Stimulated activated naive CD8-positive, alpha-beta T cell treated with anti-CD3 and anti-CD28 coated beads, Interleukin-15, amount 100 ng/mL, for 72 hours (primary cell): Measurements from ENCODE around the gene RPS27.

ENCODE experiments used
- ATAC-seq: fragments of 150-1000 bp; cut with Tn5 transposase; 2 replicates; pipeline ENCODE4 v1.10.0; 2021; ENCODE audit warnings: mild to moderate bottlenecking, moderate library complexity
- DNase-seq, 2 donors: peaks; one replicate each; pipeline ENCODE4 v3.0.0; 2021 to 2022
- H3K27ac Mint-ChIP-seq, 2 donors: one replicate each; pipeline ENCODE4 v1.8.0; 2022; ENCODE audit warnings: mild to moderate bottlenecking in 2 of 2, mixed read lengths in 2 of 2, moderate library complexity in 2 of 2
- H3K27me3 Mint-ChIP-seq: one replicate; pipeline ENCODE4 v1.8.0; 2022; ENCODE audit warnings: mixed read lengths
- H3K4me1 Mint-ChIP-seq: one replicate; pipeline ENCODE4 v1.8.0; 2022; ENCODE audit warnings: mild to moderate bottlenecking, mixed read lengths
- H3K4me3 Mint-ChIP-seq, 2 donors: one replicate each; pipeline ENCODE4 v1.8.0; 2022; ENCODE audit warnings: mild to moderate bottlenecking in 2 of 2, mixed read lengths in 2 of 2, moderate library complexity in 1 of 2
- H3K9me3 Mint-ChIP-seq, 2 donors: one replicate each; pipeline ENCODE4 v1.8.0; 2022; ENCODE audit warnings: mixed read lengths in 2 of 2

The RPS27 gene

DNA sequence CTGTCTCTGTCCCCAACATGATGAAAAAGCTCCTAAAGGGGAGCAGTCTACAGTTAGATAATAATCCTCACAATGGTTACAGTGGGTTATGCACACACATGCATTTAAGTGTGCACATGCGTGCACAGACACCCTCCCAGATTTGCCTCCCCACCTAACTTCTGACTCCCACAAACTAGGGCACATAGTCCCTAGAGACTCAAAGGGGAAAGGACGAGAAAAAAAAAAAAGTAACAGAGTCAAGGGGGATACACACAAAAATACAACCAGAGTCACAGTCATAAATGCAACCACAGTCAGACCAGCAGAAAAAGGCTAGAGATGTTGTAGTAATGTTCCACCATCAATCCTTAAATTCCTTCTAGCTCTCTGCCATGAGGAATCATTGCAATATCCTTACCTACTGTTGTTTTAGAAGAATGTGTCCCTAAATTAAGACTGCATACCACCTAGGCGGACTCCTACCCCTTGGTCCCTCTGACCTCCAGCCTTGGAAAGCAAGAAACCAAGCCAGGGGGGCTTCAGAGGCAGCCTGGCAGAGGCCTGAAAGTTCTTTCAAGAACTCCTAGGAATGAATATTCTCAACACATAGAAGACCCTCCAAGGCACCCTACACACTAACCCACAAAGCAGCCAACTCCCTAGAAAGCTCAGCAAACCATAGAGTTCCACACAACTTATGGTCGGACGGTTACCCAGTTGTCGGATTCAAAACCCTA lies 33.4 kb upstream of the RPS27 start:
- H3K4me3 Mint-ChIP-seq = peak overlapping the region; percentile 90 to 91
- no peaks in the 10 kb centered on the region for H3K9me3 Mint-ChIP-seq
- H3K27ac Mint-ChIP-seq = peak overlapping the region; percentile 96
- DNase-seq = no peak
- H3K27me3 Mint-ChIP-seq = no peaks in the 10 kb centered on the region
- H3K4me1 Mint-ChIP-seq = peaks cover 62% of the 10 kb centered on the region
- ATAC-seq = no peak

DNA sequence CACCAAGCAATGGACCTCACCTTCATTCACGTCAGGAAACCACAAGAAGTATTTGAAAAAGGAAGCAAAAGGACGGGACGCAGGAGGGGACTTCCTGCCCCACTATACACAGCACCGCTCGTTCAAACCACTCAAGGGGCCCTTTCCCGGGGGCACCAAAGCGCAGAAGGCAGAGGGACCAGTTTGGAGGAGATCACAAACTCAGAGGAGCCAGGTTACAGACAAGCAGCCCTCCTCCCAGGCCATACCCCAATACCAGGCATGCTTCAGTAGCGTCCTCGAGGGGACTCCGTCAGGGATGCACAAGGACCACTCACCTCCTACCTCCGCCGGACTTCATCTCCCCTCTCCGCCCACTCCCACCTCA lies 32.8 kb upstream of the RPS27 start:
- Mint-ChIP-seq H3K4me3 (peak overlapping the region; percentile 90 to 91), H3K27ac (peak overlapping the region; percentile 96), H3K9me3 (no peaks in the 10 kb centered on the region), H3K4me1 (peaks cover 68% of the 10 kb centered on the region), H3K27me3 (no peaks in the 10 kb centered on the region)
- DNase-seq = peak; percentile 53 to 72
- peak; percentile 60 for ATAC-seq

DNA sequence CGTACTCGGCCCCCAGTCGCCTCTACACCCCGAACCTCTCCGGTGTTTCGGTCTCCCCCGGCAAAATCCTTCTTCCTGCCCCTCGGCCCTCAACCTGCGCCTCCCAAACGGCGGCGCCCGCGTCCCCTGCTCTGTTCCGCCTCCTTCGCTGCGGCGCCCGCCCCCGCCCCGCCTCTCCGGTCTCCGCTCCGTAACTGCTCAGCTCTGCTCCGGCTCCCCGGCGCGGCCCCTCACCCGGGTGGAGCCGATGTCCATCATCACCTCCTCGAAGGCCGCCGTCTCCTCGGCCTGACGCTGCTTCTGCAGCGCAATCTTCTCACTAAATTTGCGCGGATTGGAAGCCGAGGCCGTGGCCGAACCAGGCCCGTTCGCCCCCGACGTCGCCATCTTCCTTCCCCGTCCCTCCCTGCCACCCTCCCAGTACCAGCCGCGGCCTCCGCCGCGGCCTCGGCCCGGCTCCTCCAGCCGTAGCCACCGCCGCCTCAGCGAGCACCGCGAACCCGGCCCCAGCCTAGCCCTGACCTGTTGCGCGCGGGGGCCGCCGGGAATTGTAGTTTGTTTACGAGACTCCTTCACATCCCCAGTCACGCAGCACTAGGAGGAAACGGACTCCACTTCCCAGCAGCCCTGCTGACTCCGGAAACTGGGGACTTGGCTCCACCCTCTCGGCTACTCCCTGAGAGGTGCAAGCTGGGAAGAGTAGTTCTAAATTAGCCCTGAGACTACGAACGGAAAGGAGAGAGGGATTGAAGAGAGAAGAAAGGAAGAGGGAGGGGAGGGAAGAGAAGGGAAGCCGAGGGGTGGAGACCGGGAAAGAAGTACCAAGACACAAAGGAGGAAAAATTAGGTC lies 32.2 kb upstream of the RPS27 start, which contains the start of gene CRTC2:
Gene CRTC2 (minus strand): TSS at position 502 of the 850 bp plus-strand sequence. CDS start 115 bp downstream, at position 387.
- DNase-seq = peak; percentile 92 to 97
- H3K27ac Mint-ChIP-seq = peak within 1 kb of the TSS; percentile 96

DNA sequence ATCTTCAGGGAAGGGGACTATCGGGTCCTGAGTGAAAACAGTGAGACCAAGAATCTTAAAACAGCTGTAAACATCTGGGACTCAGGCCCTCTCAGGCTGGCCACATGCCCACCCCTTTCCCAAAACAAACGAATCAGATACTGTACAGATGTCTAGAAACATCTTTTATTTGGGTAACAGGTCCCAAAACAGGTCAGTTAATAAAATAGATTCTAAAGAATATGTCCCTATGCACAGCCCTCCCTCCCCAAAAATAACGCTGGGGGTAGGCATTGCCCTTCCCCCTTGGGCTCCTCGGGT lies 31.7 kb upstream of the RPS27 start:
- H3K27me3 Mint-ChIP-seq = no peaks in the 10 kb centered on the region
- DNase-seq = no peak
- H3K27ac Mint-ChIP-seq = peak overlapping the region; percentile 85 to 96
- ATAC-seq = no peak
- H3K9me3 Mint-ChIP-seq = no peaks in the 10 kb centered on the region
- H3K4me1 Mint-ChIP-seq = peaks cover 71% of the 10 kb centered on the region
- H3K4me3 Mint-ChIP-seq = peak overlapping the region; percentile 90 to 91

More for the DNA sequence above, 32.2 kb upstream of the RPS27 start, which contains the start of gene CRTC2:
- ATAC-seq = peak; percentile 91
- Mint-ChIP-seq H3K4me1 (peaks cover 70% of the 10 kb centered on the region), H3K9me3 (no peaks in the 10 kb centered on the region), H3K4me3 (peak within 1 kb of the TSS; percentile 90 to 91), H3K27me3 (no peaks in the 10 kb centered on the region)

DNA sequence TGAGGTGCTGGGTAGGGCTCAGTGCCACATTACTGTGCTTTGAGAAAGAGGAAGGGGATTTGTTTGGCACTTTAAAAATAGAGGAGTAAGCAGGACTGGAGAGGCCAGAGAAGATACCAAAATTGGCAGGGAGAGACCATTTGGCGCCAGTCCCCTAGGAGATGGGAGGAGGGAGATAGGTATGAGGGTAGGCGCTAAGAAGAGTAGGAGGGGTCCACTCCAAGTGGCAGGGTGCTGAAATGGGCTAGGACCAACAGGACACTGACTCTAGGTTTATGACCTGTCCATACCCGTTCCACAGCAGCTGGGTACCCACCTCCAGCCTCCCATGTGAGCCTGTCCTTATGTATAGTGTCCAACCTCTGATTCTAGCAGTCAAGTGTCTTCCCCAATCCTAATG lies 31.1 kb upstream of the RPS27 start:
- Mint-ChIP-seq H3K4me1 (peaks cover 71% of the 10 kb centered on the region), H3K9me3 (no peaks in the 10 kb centered on the region), H3K4me3 (no peak overlapping the region), H3K27me3 (no peaks in the 10 kb centered on the region), H3K27ac (peak overlapping the region in 1 of 2 donors; percentile 49)
- ATAC-seq (no peak), DNase-seq (no peak)

DNA sequence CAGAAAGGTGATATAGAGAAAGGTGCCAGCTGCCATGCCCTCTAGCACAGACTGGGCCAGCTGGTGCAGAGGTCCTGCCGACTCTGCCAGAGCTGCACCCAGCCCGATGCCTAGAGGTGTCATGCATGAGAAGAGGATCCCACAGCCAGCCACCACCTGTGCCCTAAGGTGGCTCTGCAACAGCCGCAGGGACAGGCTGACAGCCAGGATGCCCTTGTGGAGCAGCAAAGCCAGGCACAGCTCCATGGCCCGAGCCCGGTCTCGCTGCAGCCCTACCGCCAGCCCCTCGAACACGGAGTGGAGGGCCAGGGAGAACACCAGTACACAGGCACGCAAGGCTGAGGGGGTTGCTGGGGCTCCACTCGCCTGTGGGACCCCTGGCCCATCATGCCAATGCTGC lies 30.4 kb upstream of the RPS27 start:
- ATAC-seq (no peak), DNase-seq (no peak)
- Mint-ChIP-seq H3K4me1 (peaks cover 73% of the 10 kb centered on the region), H3K9me3 (no peaks in the 10 kb centered on the region), H3K27me3 (no peaks in the 10 kb centered on the region), H3K4me3 (no peak overlapping the region), H3K27ac (no peak overlapping the region)

DNA sequence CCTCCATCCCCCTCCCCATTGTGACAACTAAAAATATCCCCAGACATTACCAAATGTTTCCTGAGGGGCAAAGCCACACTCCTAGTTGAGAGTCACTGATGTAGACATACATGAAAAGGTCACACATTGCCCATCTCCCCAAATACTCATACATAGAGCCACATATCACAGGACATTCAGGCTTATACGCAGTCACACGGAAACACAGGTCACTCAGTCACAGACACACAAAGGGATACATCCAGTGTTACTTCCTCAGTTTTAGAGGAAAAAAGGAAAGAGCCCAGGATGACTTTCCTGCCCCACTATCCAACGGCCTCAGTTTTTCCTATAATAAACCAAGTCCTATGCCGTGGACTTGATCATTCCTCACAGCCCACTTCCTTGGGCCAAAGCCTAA lies 29.1 kb upstream of the RPS27 start:
- no peak for ATAC-seq
- peaks cover 71% of the 10 kb centered on the region for H3K4me1 Mint-ChIP-seq
- peak overlapping the region in 1 of 2 donors; percentile 49 for H3K27ac Mint-ChIP-seq
- no peaks in the 10 kb centered on the region for H3K9me3 Mint-ChIP-seq
- no peak for DNase-seq
- peak overlapping the region; percentile 81 to 88 for H3K4me3 Mint-ChIP-seq
- H3K27me3 Mint-ChIP-seq = no peaks in the 10 kb centered on the region

DNA sequence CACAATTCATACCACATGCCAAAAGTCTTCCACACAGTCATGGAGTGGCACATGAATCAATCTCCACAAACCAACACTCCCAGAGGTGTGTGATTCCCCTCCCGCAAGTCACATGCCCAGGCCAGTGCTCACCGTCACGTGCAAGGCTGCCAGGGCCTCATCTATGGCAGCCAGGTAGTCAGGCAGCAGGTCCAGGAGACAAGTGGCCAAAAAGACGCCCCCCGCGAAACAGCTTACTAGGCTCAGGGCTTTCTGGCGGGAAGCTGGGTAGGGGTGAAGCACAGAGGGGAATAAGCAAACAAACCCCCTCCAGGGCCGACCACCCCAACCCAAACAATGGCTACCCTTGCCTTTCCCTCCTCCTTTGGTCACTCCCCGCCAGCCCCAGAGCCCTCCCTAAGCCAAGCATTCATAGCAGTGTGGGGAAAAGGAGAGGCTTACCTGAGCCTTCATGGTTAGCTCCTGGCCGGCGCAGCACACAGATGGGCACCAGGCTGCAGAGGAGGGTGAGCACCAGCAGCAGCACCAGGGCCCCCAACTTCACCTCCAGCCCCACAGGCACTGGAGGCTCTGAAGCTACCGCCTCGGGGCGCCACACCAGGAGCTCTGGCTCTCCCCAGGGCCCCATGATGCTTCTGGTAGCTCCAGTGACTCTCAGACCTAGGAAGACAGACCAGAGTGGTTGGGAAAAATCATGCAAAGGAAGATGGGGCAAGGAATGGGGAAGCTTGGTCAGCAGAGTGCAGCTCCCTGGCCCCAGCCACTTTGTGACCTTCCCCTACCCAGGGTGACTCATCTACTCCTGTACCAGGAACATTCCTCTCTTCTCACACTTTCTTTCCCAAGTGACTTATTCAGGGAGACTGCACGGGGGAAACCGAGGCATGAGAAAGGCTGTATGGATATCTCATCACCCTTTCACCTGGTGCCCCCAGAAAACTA lies 28.2 kb upstream of the RPS27 start:
- Mint-ChIP-seq H3K4me1 (peaks cover 64% of the 10 kb centered on the region), H3K4me3 (peak overlapping the region; percentile 81 to 88), H3K9me3 (no peaks in the 10 kb centered on the region), H3K27me3 (no peaks in the 10 kb centered on the region), H3K27ac (peak overlapping the region; percentile 64 to 77)
- DNase-seq (no peak), ATAC-seq (no peak)

DNA sequence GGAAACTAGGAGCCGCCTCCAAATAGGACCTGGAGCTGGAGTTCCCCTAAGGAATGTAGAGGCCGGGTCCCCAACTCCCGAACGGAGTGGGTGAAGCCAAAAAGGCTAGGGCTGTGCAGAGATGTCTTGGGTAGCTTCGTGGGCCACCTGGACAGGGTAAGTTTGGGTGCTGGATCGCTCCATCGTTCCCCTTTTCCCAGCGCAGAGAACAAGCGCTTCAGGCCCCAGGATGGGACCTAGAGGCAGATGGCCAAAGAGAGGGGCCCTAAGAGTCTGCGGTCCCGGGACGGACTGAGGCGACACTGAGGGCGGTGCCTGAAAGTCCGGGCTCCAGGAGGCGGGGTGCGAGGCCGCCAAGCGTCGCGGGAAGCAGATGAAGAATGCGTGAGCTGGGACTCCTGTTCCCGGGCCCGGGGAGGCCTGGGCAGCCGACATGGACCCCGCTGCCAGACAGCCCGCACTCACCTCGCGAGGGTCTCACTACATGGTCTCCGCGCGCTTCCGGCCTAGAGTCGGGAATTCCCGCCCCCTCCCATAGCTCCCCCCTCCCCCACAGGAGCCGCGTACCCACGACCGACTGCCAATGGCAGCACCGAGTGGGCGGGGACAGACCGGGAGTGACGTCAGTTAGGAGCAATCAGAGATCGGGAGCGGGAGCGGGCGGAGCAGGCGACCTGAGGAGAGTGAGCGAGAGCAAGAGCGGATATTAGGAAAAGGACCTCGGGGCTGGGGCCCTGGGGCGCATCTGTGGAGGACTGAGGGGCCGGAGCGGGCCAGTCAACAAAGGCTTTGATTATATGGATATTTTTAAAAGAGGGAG lies 27.3 kb upstream of the RPS27 start, which contains the start of gene SLC39A1:
Gene SLC39A1 (minus strand): TSS at position 508 of the 820 bp plus-strand sequence. CDS start 822 bp downstream, outside the sequence.
- DNase-seq = peak; percentile 87 to 92
- Mint-ChIP-seq H3K27ac (peak within 1 kb of the TSS; percentile 64 to 77), H3K4me3 (peak within 1 kb of the TSS; percentile 81 to 88), H3K9me3 (no peaks in the 10 kb centered on the region), H3K27me3 (no peaks in the 10 kb centered on the region), H3K4me1 (peaks cover 71% of the 10 kb centered on the region)
- ATAC-seq = peak; percentile 53

DNA sequence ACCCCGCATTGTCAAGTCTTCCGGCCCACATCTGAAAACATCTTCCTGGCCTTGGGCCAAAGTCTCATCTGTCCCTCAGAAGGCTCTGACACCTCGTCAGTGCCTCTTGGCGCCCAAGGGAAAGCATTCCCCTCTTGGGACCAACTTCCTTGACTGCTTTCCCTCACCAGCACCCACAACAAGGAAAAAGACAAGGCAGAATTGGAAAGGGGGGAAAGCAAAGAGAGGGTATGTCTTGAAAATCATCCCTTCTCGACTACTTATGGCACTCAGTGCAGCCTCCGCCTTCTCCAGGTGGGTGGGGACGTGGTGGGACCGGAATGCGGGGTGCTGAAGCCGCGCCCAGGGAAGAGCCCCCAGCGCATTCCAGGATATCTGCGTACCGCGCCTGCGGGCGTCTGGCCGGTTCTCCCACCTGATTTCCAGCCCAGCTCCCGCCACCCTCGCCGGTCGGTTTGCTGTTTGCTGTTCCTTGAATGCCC lies 26.7 kb upstream of the RPS27 start:
- Mint-ChIP-seq H3K4me3 (peak overlapping the region; percentile 81 to 88), H3K9me3 (no peaks in the 10 kb centered on the region), H3K27me3 (no peaks in the 10 kb centered on the region), H3K27ac (peak overlapping the region; percentile 54 to 77), H3K4me1 (peaks cover 71% of the 10 kb centered on the region)
- ATAC-seq (no peak), DNase-seq (no peak)

DNA sequence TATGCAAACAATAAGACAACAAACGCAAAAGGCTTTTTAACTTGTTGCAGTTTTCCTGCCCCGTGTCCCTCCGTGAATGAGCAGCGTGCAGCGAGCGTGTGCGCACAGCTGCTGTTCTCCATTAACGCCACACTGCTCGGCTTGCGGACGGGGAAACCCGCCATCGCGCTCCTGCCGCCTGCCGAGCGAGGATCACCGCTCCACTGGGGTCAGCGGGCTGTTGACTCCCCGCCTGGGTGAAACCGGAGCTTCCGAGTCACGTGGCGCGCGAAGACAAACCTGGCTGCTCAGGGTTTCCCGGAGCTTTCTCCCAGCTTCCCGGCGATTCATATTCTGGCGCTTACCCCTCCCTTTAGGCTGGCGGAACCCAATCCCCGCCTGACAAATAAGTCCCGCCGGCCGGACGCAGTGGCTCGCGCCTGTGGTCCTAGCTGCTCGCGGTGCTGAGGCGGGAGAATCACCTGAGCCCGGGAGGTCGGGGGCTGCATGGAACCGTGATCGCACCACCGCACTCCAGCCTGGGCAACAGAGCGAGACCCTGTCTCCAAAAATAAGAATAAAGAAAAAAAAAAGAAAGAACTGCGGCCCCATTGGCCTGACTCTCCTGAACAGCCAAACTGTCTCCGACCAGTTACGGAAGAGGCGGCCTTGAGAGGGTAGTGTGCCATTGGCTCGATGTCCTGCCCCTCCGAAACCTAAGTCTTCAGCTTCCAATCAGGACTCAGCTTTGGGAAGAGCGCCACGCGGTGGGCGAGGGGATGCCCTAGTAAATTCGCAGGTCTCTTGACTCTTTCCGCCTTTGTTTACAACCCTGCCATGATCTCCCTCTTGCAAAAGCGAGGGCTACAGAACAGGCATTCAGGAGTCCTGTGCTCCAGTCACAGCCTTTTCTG lies 23.2 kb upstream of the RPS27 start, which contains the start of gene CREB3L4:
Gene CREB3L4 (plus strand): TSS at position 796 of the 893 bp plus-strand sequence. CDS start 624 bp downstream, outside the sequence.
- Mint-ChIP-seq H3K4me1 (peaks cover 57% of the 10 kb centered on the region), H3K27me3 (no peaks in the 10 kb centered on the region), H3K27ac (peak within 1 kb of the TSS; percentile 98), H3K9me3 (no peaks in the 10 kb centered on the region), H3K4me3 (peak within 1 kb of the TSS; percentile 97 to 98)
- peak; percentile 91 for ATAC-seq
- DNase-seq = peak; percentile 76 to 90

DNA sequence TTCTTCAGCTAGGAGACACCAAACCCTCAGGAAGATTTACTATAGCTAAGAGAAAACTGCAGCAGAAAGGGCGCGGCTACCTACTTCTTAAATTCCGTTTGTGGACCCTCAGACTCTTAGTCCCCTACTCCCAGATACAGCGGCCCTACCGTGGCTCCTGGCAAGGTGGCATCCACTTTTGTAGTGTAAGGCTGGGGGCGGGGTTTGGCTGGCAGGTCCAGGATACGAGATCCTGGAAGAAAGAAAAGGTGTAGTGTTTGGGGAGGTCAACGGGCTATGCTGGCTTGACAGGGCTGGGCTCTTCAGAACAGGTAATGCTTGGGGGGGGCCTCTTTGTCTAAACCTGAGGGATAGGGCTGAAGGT lies 22.6 kb upstream of the RPS27 start:
- no peak for DNase-seq
- ATAC-seq = no peak
- no peaks in the 10 kb centered on the region for H3K9me3 Mint-ChIP-seq
- peak overlapping the region; percentile 85 to 98 for H3K27ac Mint-ChIP-seq
- H3K27me3 Mint-ChIP-seq = no peaks in the 10 kb centered on the region
- peaks cover 58% of the 10 kb centered on the region for H3K4me1 Mint-ChIP-seq
- peak overlapping the region; percentile 97 to 98 for H3K4me3 Mint-ChIP-seq

DNA sequence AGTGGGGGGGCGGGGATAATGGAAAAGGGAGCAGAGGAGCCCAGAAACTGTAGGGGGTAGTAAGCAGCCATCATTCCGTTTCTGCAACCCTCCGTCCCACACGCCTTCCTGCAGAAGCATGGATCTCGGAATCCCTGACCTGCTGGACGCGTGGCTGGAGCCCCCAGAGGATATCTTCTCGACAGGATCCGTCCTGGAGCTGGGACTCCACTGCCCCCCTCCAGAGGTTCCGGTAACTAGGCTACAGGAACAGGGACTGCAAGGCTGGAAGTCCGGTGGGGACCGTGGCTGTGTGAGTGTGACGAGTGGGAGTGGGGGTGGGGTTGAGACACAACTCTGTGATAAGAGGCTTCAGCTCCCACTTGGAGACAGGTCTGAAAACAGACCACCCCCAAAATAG lies 22.2 kb upstream of the RPS27 start:
- H3K9me3 Mint-ChIP-seq = no peaks in the 10 kb centered on the region
- peaks cover 58% of the 10 kb centered on the region for H3K4me1 Mint-ChIP-seq
- H3K4me3 Mint-ChIP-seq = peak overlapping the region; percentile 97 to 98
- H3K27ac Mint-ChIP-seq = peak overlapping the region; percentile 85 to 98
- ATAC-seq (no peak), DNase-seq (no peak)
- no peaks in the 10 kb centered on the region for H3K27me3 Mint-ChIP-seq
